HFF-Myc (cell line): Measurements from ENCODE around the gene DCLK2.

Experiments used
- DNase-seq: peaks from one replicate; pipeline ENCODE4 v3.0.0-alpha.2; 2011; ENCODE audit warnings: low read depth; ENCODE audit errors: extremely low read depth
- H3K4me3 ChIP-seq: replicated peaks from 2 replicates; pipeline ENCODE4 v1.5.1; 2011; ENCODE audit warnings: low read depth, mild to moderate bottlenecking, control low read depth, low read length
- CTCF ChIP-seq: IDR thresholded peaks from 2 replicates; pipeline ENCODE4 v1.5.1; 2012; ENCODE audit warnings: mild to moderate bottlenecking, low read depth, low read length, control low read depth; ENCODE audit errors: missing control alignments

Gene DCLK2

GRCh38 chr4:150224896-150225591, 146.8 kb downstream of the DCLK2 start:
- no peak overlapping the region for H3K4me3 ChIP-seq
- DNase-seq = peak; percentile 89
- TF ChIP-seq CTCF = no peak

GRCh38 chr4:150229520-150229919, 151.3 kb downstream of the DCLK2 start:
- no peak overlapping the region for H3K4me3 ChIP-seq
- TF ChIP-seq CTCF = no peak
- no peak for DNase-seq

GRCh38 chr4:150230561-150230960, 152.3 kb downstream of the DCLK2 start:
- no peak for TF ChIP-seq CTCF
- H3K4me3 ChIP-seq = no peak overlapping the region
- no peak for DNase-seq

GRCh38 chr4:150231107-150231770, 153.0 kb downstream of the DCLK2 start:
- no peak for DNase-seq
- H3K4me3 ChIP-seq = no peak overlapping the region
- TF ChIP-seq CTCF = no peak

GRCh38 chr4:150232029-150232428, 153.8 kb downstream of the DCLK2 start:
- no peak overlapping the region for H3K4me3 ChIP-seq
- no peak for TF ChIP-seq CTCF
- DNase-seq = no peak

- TF ChIP-seq CTCF = no peak
- H3K4me3 ChIP-seq = no peak overlapping the region
- no peak for DNase-seq
Measured at GRCh38 chr4:150234246-150234645, 156.0 kb downstream of the DCLK2 start.
